ENCODE results near the gene PLEKHA5.

The PLEKHA5 gene

GRCh38 chr12:19230896-19231295 is 101.4 kb downstream of the PLEKHA5 start:
- Histone ChIP-seq H3K4me3 (ENCODE audit: low read depth, low read length, poor library complexity, severe bottlenecking) (no peak overlapping the region), H3K4me1 (ENCODE audit: insufficient read depth, low read length, severe bottlenecking) (no peaks in the 10 kb centered on the region), H3K9ac (ENCODE audit: low read length) (no peak overlapping the region), H3K79me2 (ENCODE audit: insufficient read depth, low read length) (no peaks in the 10 kb centered on the region), H2AFZ (ENCODE audit: low read length) (no peak overlapping the region), H3K9me2 (ENCODE audit: low read depth, low read length) (no peaks in the 10 kb centered on the region), H3K27me3 (ENCODE audit: insufficient read depth, low read length) (no peaks in the 10 kb centered on the region; the same call in 1 of the 2 replicates), H3K4me2 (ENCODE audit: low read length) (no peak overlapping the region), H3K9me3 (ENCODE audit: low read length) (no peaks in the 10 kb centered on the region), H4K20me1 (ENCODE audit: insufficient read depth, low read length) (no peaks in the 10 kb centered on the region), H3K36me3 (ENCODE audit: insufficient read depth, low read length) (no peaks in the 10 kb centered on the region), H3F3A (ENCODE audit: insufficient read depth, low read length) (0 out of 2 replicates have a peak, but pooled peaks cover 3% of the 10 kb centered on the region), H3K27ac (ENCODE audit: low read depth, low read length, poor library complexity, severe bottlenecking) (no peak overlapping the region)
- TF ChIP-seq CTCF (IDR thresholded peaks at IDR 0.05; ENCODE audit: low read length) (no peak), EZH2 (IDR thresholded peaks at IDR 0.05; ENCODE audit: borderline replicate concordance, low read length) (no peak)

GRCh38 chr12:19234171-19234704 is 104.7 kb downstream of the PLEKHA5 start:
- H3K79me2 ChIP-seq (ENCODE audit: insufficient read depth, low read length), result no peaks in the 10 kb centered on the region
- H3K27ac ChIP-seq (ENCODE audit: low read depth, low read length, poor library complexity, severe bottlenecking), result no peak overlapping the region
- TF ChIP-seq CTCF (IDR thresholded peaks at IDR 0.05; ENCODE audit: low read length), result no peak
- TF ChIP-seq EZH2 (IDR thresholded peaks at IDR 0.05; ENCODE audit: borderline replicate concordance, low read length), result no peak
- no peaks in the 10 kb centered on the region for H3K9me3 ChIP-seq (ENCODE audit: low read length)
- no peak overlapping the region for H3K4me2 ChIP-seq (ENCODE audit: low read length)
- H3K9ac ChIP-seq (ENCODE audit: low read length), result no peak overlapping the region
- no peak overlapping the region for H2AFZ ChIP-seq (ENCODE audit: low read length)
- no peaks in the 10 kb centered on the region for H3K9me2 ChIP-seq (ENCODE audit: low read depth, low read length)
- no peaks in the 10 kb centered on the region; the same call in 1 of the 2 replicates for H3K27me3 ChIP-seq (ENCODE audit: insufficient read depth, low read length)
- H3F3A ChIP-seq (ENCODE audit: insufficient read depth, low read length), result no peaks in the 10 kb centered on the region
- H3K4me3 ChIP-seq (ENCODE audit: low read depth, low read length, poor library complexity, severe bottlenecking), result no peak overlapping the region
- no peaks in the 10 kb centered on the region for H3K36me3 ChIP-seq (ENCODE audit: insufficient read depth, low read length)
- no peaks in the 10 kb centered on the region for H4K20me1 ChIP-seq (ENCODE audit: insufficient read depth, low read length)
- no peaks in the 10 kb centered on the region for H3K4me1 ChIP-seq (ENCODE audit: insufficient read depth, low read length, severe bottlenecking)

- no peak for TF ChIP-seq CTCF (IDR thresholded peaks at IDR 0.05; ENCODE audit: low read length)
- TF ChIP-seq EZH2 (IDR thresholded peaks at IDR 0.05; ENCODE audit: borderline replicate concordance, low read length), result no peak
- Histone ChIP-seq H3K4me2 (ENCODE audit: low read length) (no peak overlapping the region), H3K27ac (ENCODE audit: low read depth, low read length, poor library complexity, severe bottlenecking) (no peak overlapping the region), H3K4me3 (ENCODE audit: low read depth, low read length, poor library complexity, severe bottlenecking) (no peak overlapping the region), H3K27me3 (ENCODE audit: insufficient read depth, low read length) (no peaks in the 10 kb centered on the region; the same call in 1 of the 2 replicates), H3K4me1 (ENCODE audit: insufficient read depth, low read length, severe bottlenecking) (no peaks in the 10 kb centered on the region), H3F3A (ENCODE audit: insufficient read depth, low read length) (no peaks in the 10 kb centered on the region), H2AFZ (ENCODE audit: low read length) (no peak overlapping the region), H4K20me1 (ENCODE audit: insufficient read depth, low read length) (no peaks in the 10 kb centered on the region), H3K9me2 (ENCODE audit: low read depth, low read length) (no peaks in the 10 kb centered on the region), H3K9ac (ENCODE audit: low read length) (no peak overlapping the region), H3K79me2 (ENCODE audit: insufficient read depth, low read length) (no peaks in the 10 kb centered on the region), H3K9me3 (ENCODE audit: low read length) (no peaks in the 10 kb centered on the region), H3K36me3 (ENCODE audit: insufficient read depth, low read length) (no peaks in the 10 kb centered on the region)
These were observed 105.7 kb downstream of the PLEKHA5 start for GRCh38 chr12:19234981-19235871.

All from OCI-LY1 (cell line).